NT2/D1 (cell line): ENCODE data around the gene RPUSD4.

Experiments
- SUZ12 ChIP-seq: IDR thresholded peaks from 2 replicates; pipeline ENCODE4 v1.6.1; 2011; ENCODE audit not compliant: insufficient read length, insufficient read depth; ENCODE audit errors: extremely low read depth
- YY1 ChIP-seq: IDR thresholded peaks from 2 replicates; pipeline ENCODE4 v1.6.1; 2011; ENCODE audit not compliant: insufficient read length, insufficient read depth

GRCh38 chr11:126226334-126227084 lies 15.1 kb upstream of the RPUSD4 start:
- no peak for TF ChIP-seq SUZ12
- no peak for TF ChIP-seq YY1
